Measurements from ENCODE around the gene MGAT5.

Gene MGAT5

GRCh38 chr2:134310107-134311079, 56.5 kb downstream of the MGAT5 start:
- Histone ChIP-seq H2AK5ac (ENCODE audit: low read length, severe bottlenecking) (no peak overlapping the region), H3K9me3 (ENCODE audit: control insufficient read depth, low read length) (no peaks in the 10 kb centered on the region), H3K4me3 (ENCODE audit: insufficient read depth in 1 of 2, low read depth in 1 of 2, low read length in 2 of 2) (no peak overlapping the region), H2BK5ac (ENCODE audit: low read depth, low read length, poor library complexity, severe bottlenecking) (no peak overlapping the region), H3K14ac (ENCODE audit: low read length in 2 of 2) (no peak overlapping the region), H3K36me3 (ENCODE audit: control insufficient read depth in 1 of 2, insufficient read depth in 2 of 2, low read depth in 1 of 2, low read length in 2 of 2) (no peaks in the 10 kb centered on the region), H2AFZ (ENCODE audit: low read depth, low read length) (no peak overlapping the region), H3K18ac (ENCODE audit: low read depth in 1 of 2, low read length in 2 of 2) (no peak overlapping the region), H2BK12ac (ENCODE audit: low read length in 2 of 2) (no peak overlapping the region), H3K4ac (ENCODE audit: low read depth in 1 of 2, low read length in 2 of 2) (no peak overlapping the region), H3K23ac (ENCODE audit: low read length in 2 of 2) (peak overlapping the region in 1 of 2 experiments; percentile 81), H3K4me2 (ENCODE audit: low read length, poor library complexity, severe bottlenecking) (no peak overlapping the region), H3K79me1 (replicated peaks; ENCODE audit: low read length, poor library complexity, severe bottlenecking) (peaks cover 11% of the 10 kb centered on the region), H2BK15ac (ENCODE audit: low read depth, poor library complexity, severe bottlenecking) (no peak overlapping the region), H3K4me1 (ENCODE audit: control insufficient read depth, insufficient read depth, low read depth, low read length) (peaks cover 8% of the 10 kb centered on the region), H4K8ac (ENCODE audit: low read length) (no peak overlapping the region), H3K27me3 (ENCODE audit: control insufficient read depth in 1 of 2, insufficient read depth in 1 of 2, low read length in 2 of 2) (no peaks in the 10 kb centered on the region), H3K27ac (ENCODE audit: low read length, poor library complexity, severe bottlenecking) (no peak overlapping the region), H4K91ac (ENCODE audit: low read length) (no peak overlapping the region), H2BK120ac (ENCODE audit: low read depth, low read length) (no peak overlapping the region), H3K9ac (ENCODE audit: low read length) (no peak overlapping the region)
- WGBS: 94% methylated on average over 3 of the region's 3 CpGs
- DNase-seq: no peak

- no peak for DNase-seq
- Histone ChIP-seq H2AFZ (ENCODE audit: low read depth, low read length) (no peak overlapping the region), H4K8ac (ENCODE audit: low read length) (no peak overlapping the region), H3K4me1 (ENCODE audit: control insufficient read depth, insufficient read depth, low read depth, low read length) (peaks cover 7% of the 10 kb centered on the region), H2BK15ac (ENCODE audit: low read depth, poor library complexity, severe bottlenecking) (no peak overlapping the region), H3K9ac (ENCODE audit: low read length) (no peak overlapping the region), H3K14ac (ENCODE audit: low read length in 2 of 2) (no peak overlapping the region), H3K27ac (ENCODE audit: low read length, poor library complexity, severe bottlenecking) (no peak overlapping the region), H3K4me2 (ENCODE audit: low read length, poor library complexity, severe bottlenecking) (no peak overlapping the region), H4K91ac (ENCODE audit: low read length) (no peak overlapping the region), H3K9me3 (ENCODE audit: control insufficient read depth, low read length) (no peaks in the 10 kb centered on the region), H2BK120ac (ENCODE audit: low read depth, low read length) (no peak overlapping the region), H3K4ac (ENCODE audit: low read depth in 1 of 2, low read length in 2 of 2) (no peak overlapping the region), H3K27me3 (ENCODE audit: control insufficient read depth in 1 of 2, insufficient read depth in 1 of 2, low read length in 2 of 2) (no peaks in the 10 kb centered on the region), H3K18ac (ENCODE audit: low read depth in 1 of 2, low read length in 2 of 2) (no peak overlapping the region), H2AK5ac (ENCODE audit: low read length, severe bottlenecking) (no peak overlapping the region), H3K23ac (ENCODE audit: low read length in 2 of 2) (no peak overlapping the region), H2BK12ac (ENCODE audit: low read length in 2 of 2) (no peak overlapping the region), H3K4me3 (ENCODE audit: insufficient read depth in 1 of 2, low read depth in 1 of 2, low read length in 2 of 2) (no peak overlapping the region), H3K36me3 (ENCODE audit: control insufficient read depth in 1 of 2, insufficient read depth in 2 of 2, low read depth in 1 of 2, low read length in 2 of 2) (no peaks in the 10 kb centered on the region), H3K79me1 (replicated peaks; ENCODE audit: low read length, poor library complexity, severe bottlenecking) (peaks cover 10% of the 10 kb centered on the region), H2BK5ac (ENCODE audit: low read depth, low read length, poor library complexity, severe bottlenecking) (no peak overlapping the region)
- WGBS: 93% methylated on average over 8 of the region's 8 CpGs
Observed at GRCh38 chr2:134312482-134312881, 58.6 kb downstream of the MGAT5 start.

- H3K9me3 ChIP-seq (ENCODE audit: control insufficient read depth, low read length): no peaks in the 10 kb centered on the region
- no peak overlapping the region for H3K23ac ChIP-seq (ENCODE audit: low read length in 2 of 2)
- H3K79me1 ChIP-seq (replicated peaks; ENCODE audit: low read length, poor library complexity, severe bottlenecking): peaks cover 9% of the 10 kb centered on the region
- peaks cover 0 to 2% of the 10 kb centered on the region in 2 experiments for H3K36me3 ChIP-seq (ENCODE audit: control insufficient read depth in 1 of 2, insufficient read depth in 2 of 2, low read depth in 1 of 2, low read length in 2 of 2)
- H2BK5ac ChIP-seq (ENCODE audit: low read depth, low read length, poor library complexity, severe bottlenecking): no peak overlapping the region
- no peak overlapping the region for H3K18ac ChIP-seq (ENCODE audit: low read depth in 1 of 2, low read length in 2 of 2)
- DNase-seq: no peak
- no peak overlapping the region for H3K27ac ChIP-seq (ENCODE audit: low read length, poor library complexity, severe bottlenecking)
- no peak overlapping the region for H2AK5ac ChIP-seq (ENCODE audit: low read length, severe bottlenecking)
- peaks cover 7% of the 10 kb centered on the region for H3K4me1 ChIP-seq (ENCODE audit: control insufficient read depth, insufficient read depth, low read depth, low read length)
- peak overlapping the region; percentile 1 for H4K8ac ChIP-seq (ENCODE audit: low read length)
- no peaks in the 10 kb centered on the region for H3K27me3 ChIP-seq (ENCODE audit: control insufficient read depth in 1 of 2, insufficient read depth in 1 of 2, low read length in 2 of 2)
- H3K4ac ChIP-seq (ENCODE audit: low read depth in 1 of 2, low read length in 2 of 2): no peak overlapping the region
- H2BK12ac ChIP-seq (ENCODE audit: low read length in 2 of 2): no peak overlapping the region
- H3K14ac ChIP-seq (ENCODE audit: low read length in 2 of 2): no peak overlapping the region
- H3K4me2 ChIP-seq (ENCODE audit: low read length, poor library complexity, severe bottlenecking): no peak overlapping the region
- no peak overlapping the region for H4K91ac ChIP-seq (ENCODE audit: low read length)
- WGBS: 68% methylated on average over 4 of the region's 4 CpGs
- H2AFZ ChIP-seq (ENCODE audit: low read depth, low read length): no peak overlapping the region
- no peak overlapping the region for H3K9ac ChIP-seq (ENCODE audit: low read length)
- H2BK120ac ChIP-seq (ENCODE audit: low read depth, low read length): no peak overlapping the region
- H2BK15ac ChIP-seq (ENCODE audit: low read depth, poor library complexity, severe bottlenecking): no peak overlapping the region
- no peak overlapping the region for H3K4me3 ChIP-seq (ENCODE audit: insufficient read depth in 1 of 2, low read depth in 1 of 2, low read length in 2 of 2)
Observed at GRCh38 chr2:134314202-134314601, 60.3 kb downstream of the MGAT5 start.

- Histone ChIP-seq H3K4me1 (ENCODE audit: control insufficient read depth, insufficient read depth, low read depth, low read length) (peaks cover 7% of the 10 kb centered on the region), H3K18ac (ENCODE audit: low read depth in 1 of 2, low read length in 2 of 2) (no peak overlapping the region), H3K4me3 (ENCODE audit: insufficient read depth in 1 of 2, low read depth in 1 of 2, low read length in 2 of 2) (no peak overlapping the region), H3K36me3 (ENCODE audit: control insufficient read depth in 1 of 2, insufficient read depth in 2 of 2, low read depth in 1 of 2, low read length in 2 of 2) (peaks cover 2 to 5% of the 10 kb centered on the region in 2 experiments), H3K79me1 (replicated peaks; ENCODE audit: low read length, poor library complexity, severe bottlenecking) (peaks cover 9% of the 10 kb centered on the region), H2BK120ac (ENCODE audit: low read depth, low read length) (no peak overlapping the region), H3K23ac (ENCODE audit: low read length in 2 of 2) (no peak overlapping the region), H3K27me3 (ENCODE audit: control insufficient read depth in 1 of 2, insufficient read depth in 1 of 2, low read length in 2 of 2) (no peaks in the 10 kb centered on the region), H3K14ac (ENCODE audit: low read length in 2 of 2) (no peak overlapping the region), H2BK5ac (ENCODE audit: low read depth, low read length, poor library complexity, severe bottlenecking) (no peak overlapping the region), H4K8ac (ENCODE audit: low read length) (no peak overlapping the region), H2AK5ac (ENCODE audit: low read length, severe bottlenecking) (no peak overlapping the region), H2AFZ (ENCODE audit: low read depth, low read length) (no peak overlapping the region), H2BK15ac (ENCODE audit: low read depth, poor library complexity, severe bottlenecking) (no peak overlapping the region), H3K9me3 (ENCODE audit: control insufficient read depth, low read length) (no peaks in the 10 kb centered on the region), H3K27ac (ENCODE audit: low read length, poor library complexity, severe bottlenecking) (no peak overlapping the region), H4K91ac (ENCODE audit: low read length) (no peak overlapping the region), H3K9ac (ENCODE audit: low read length) (no peak overlapping the region), H2BK12ac (ENCODE audit: low read length in 2 of 2) (no peak overlapping the region), H3K4me2 (ENCODE audit: low read length, poor library complexity, severe bottlenecking) (no peak overlapping the region), H3K4ac (ENCODE audit: low read depth in 1 of 2, low read length in 2 of 2) (no peak overlapping the region)
- DNase-seq: no peak
- WGBS: 64% methylated on average over 4 of the region's 5 CpGs
Observed at GRCh38 chr2:134314681-134315368, 61.0 kb downstream of the MGAT5 start.

Data from mesenchymal stem cell (in vitro differentiated cells and primary cell).